Left lung (tissue), 10 donors: ENCODE results near the gene FAM131C. TPM values are rescaled to one million over a fixed set of nuclear protein-coding genes. Genes with fewer than 3 reads are reported as not detected.

Experiments used
- ATAC-seq: fragments of 200-7000 bp; cut with Tn5 transposase; one replicate; pipeline ENCODE4 v1.9.1; 2020; ENCODE audit warnings: moderate library complexity
- DNase-seq, 4 donors: peaks; one replicate each; pipeline ENCODE4 v3.0.0-alpha.2; 2013 to 2020
- H3K27ac ChIP-seq, 2 donors: fragments of 200-600 bp; sonication (generic) in 1 of 2; one replicate each; pipeline versions ENCODE4 v1.5.0 to v1.8.0; 2020 to 2021
- H3K27me3 ChIP-seq, 2 donors: fragments of 200-600 bp; sonication (generic) in 1 of 2; one replicate each; pipeline versions ENCODE4 v1.5.0 to v1.8.0; 2020 to 2021
- H3K36me3 ChIP-seq, 2 donors: fragments of 200-600 bp; sonication (generic) in 1 of 2; one replicate each; pipeline versions ENCODE4 v1.5.0 to v1.8.0; 2020 to 2021
- H3K4me1 ChIP-seq, 2 donors: fragments of 200-600 bp; one replicate each; pipeline ENCODE4 v1.8.0; 2021
- H3K4me3 ChIP-seq, 2 donors: fragments of 200-600 bp; sonication (generic) in 1 of 2; one replicate each; pipeline versions ENCODE4 v1.5.0 to v1.8.0; 2020 to 2021; ENCODE audit warnings: mild to moderate bottlenecking in 1 of 2
- H3K9me3 ChIP-seq, 2 donors: fragments of 200-600 bp; sonication (generic) in 1 of 2; one replicate each; pipeline versions ENCODE4 v1.5.0 to v1.8.0; 2020 to 2021
- CTCF ChIP-seq, 2 donors: fragments of 200-600 bp; sonication (generic) in 1 of 2; IDR thresholded peaks; one replicate each; pipeline versions ENCODE4 v1.5.0 to v1.8.0; 2021; ENCODE audit warnings: antibody characterized with exemption in 2 of 2
- intact Hi-C, 2 donors: fragments of 100-400 bp; cut with DNase I; formaldehyde crosslinking; loops; one replicate each; pipeline versions ENCODE4 v1.11.2 to v1.14.2; 2022
- polyA plus RNA-seq, 6 donors: library from polyadenylated mRNA; unstranded; fragments of 120-200 nt; gene quantifications; one replicate each; pipeline ENCODE4 v1.2.1, GENCODE V29; 2013; ENCODE audit not compliant: insufficient read length in 6 of 6
- total RNA-seq, 2 donors: library from RNA; stranded (reverse); fragmentation: NEBNext Ultra II Directional; extraction: Animal tissue kit (Norgen Biotek cat#: 25700); gene quantifications; one replicate each; pipeline ENCODE4 v1.2.1, GENCODE V29; 2021
- donor health status: DM: no; HTN: yes; CAD: no.
- donor health status: DM: no; HTN: no; CAD: no.

Gene FAM131C
- total and polyA plus RNA-seq, 8 donors, result 0.08 to 0.21 (median 0.17) TPM; not detected in 4

- Histone ChIP-seq H3K9me3 (no peaks in the 10 kb centered on the region), H3K27ac (no peak overlapping the region), H3K4me1 (peaks cover 4 to 6% of the 10 kb centered on the region in 2 donors), H3K4me3 (no peak overlapping the region), H3K27me3 (peaks cover 6 to 37% of the 10 kb centered on the region in 2 donors), H3K36me3 (no peaks in the 10 kb centered on the region)
- no peak for TF ChIP-seq CTCF (IDR thresholded peaks at IDR 0.05)
- DNase-seq (no peak), ATAC-seq (peak; percentile 82)
- intact Hi-C loops, result no loop called here
Measured at GRCh38 chr1:16068356-16069270, 4.8 kb downstream of the FAM131C start.

- no peak overlapping the region for H3K4me3 ChIP-seq
- H3K4me1 ChIP-seq, result peaks cover 2 to 4% of the 10 kb centered on the region in 2 donors
- intact Hi-C loops, result no loop called here
- H3K27me3 ChIP-seq, result peaks cover 2 to 31% of the 10 kb centered on the region in 2 donors
- DNase-seq, result no peak
- no peaks in the 10 kb centered on the region for H3K36me3 ChIP-seq
- no peak for TF ChIP-seq CTCF (IDR thresholded peaks at IDR 0.05)
- ATAC-seq, result no peak
- no peak overlapping the region for H3K27ac ChIP-seq
- no peaks in the 10 kb centered on the region for H3K9me3 ChIP-seq
Measured at GRCh38 chr1:16067933-16068332, 5.5 kb downstream of the FAM131C start.

GRCh38 chr1:16067127-16067768, 6.2 kb downstream of the FAM131C start:
- no peak for DNase-seq
- TF ChIP-seq CTCF (IDR thresholded peaks at IDR 0.05), result no peak
- Histone ChIP-seq H3K36me3 (no peaks in the 10 kb centered on the region), H3K4me3 (no peak overlapping the region), H3K27me3 (peaks cover 0 to 24% of the 10 kb centered on the region in 2 donors), H3K4me1 (peaks cover 0 to 4% of the 10 kb centered on the region in 2 donors), H3K9me3 (no peaks in the 10 kb centered on the region), H3K27ac (no peak overlapping the region)
- intact Hi-C loops, result no loop called here
- ATAC-seq, result no peak

- intact Hi-C loops, result no loop called here
- no peak for TF ChIP-seq CTCF (IDR thresholded peaks at IDR 0.05)
- H3K27ac ChIP-seq, result no peak overlapping the region
- no peaks in the 10 kb centered on the region for H3K9me3 ChIP-seq
- ATAC-seq (no peak), DNase-seq (no peak)
- peaks cover 0 to 4% of the 10 kb centered on the region in 2 donors for H3K4me1 ChIP-seq
- H3K36me3 ChIP-seq, result no peaks in the 10 kb centered on the region
- H3K27me3 ChIP-seq, result peaks cover 0 to 14% of the 10 kb centered on the region in 2 donors
- H3K4me3 ChIP-seq, result no peak overlapping the region
Measured at GRCh38 chr1:16066245-16066644, 7.2 kb downstream of the FAM131C start.

- no peak overlapping the region for H3K4me3 ChIP-seq
Measured at GRCh38 chr1:16065269-16065576, 8.2 kb downstream of the FAM131C start.

More at GRCh38 chr1:16065269-16065576, 8.2 kb downstream of the FAM131C start:
- DNase-seq (no peak), ATAC-seq (no peak)
- TF ChIP-seq CTCF (IDR thresholded peaks at IDR 0.05), result no peak
- Histone ChIP-seq H3K36me3 (no peaks in the 10 kb centered on the region), H3K27ac (no peak overlapping the region), H3K9me3 (no peaks in the 10 kb centered on the region), H3K4me1 (peaks cover 0 to 4% of the 10 kb centered on the region in 2 donors), H3K27me3 (peaks cover 0 to 13% of the 10 kb centered on the region in 2 donors)
- intact Hi-C loops, result no loop called here
